IMR-90 (cell line): ENCODE results near the gene TRPV4. TPM values are rescaled to one million over a fixed set of nuclear protein-coding genes. Genes with fewer than 3 reads are reported as not detected.

Source experiments
- ATAC-seq: fragments of 200-7000 bp; cut with Tn5 transposase; 2 replicates; pipeline ENCODE4 v1.9.1; 2020; ENCODE audit warnings: low read depth, mild to moderate bottlenecking, moderate library complexity
- BruUV-seq: library from RNA; stranded (reverse); fragments of 400-500 nt; replicated peaks from 2 replicates; lab custom pipeline; 2021; lab: Mats Ljungman, UMichigan
- CTCF ChIA-PET: fragments of 300-600 bp; formaldehyde crosslinking; extraction: SDS; loops from one replicate; lab custom pipeline; 2021; ENCODE audit warnings: antibody characterized with exemption; lab: Yijun Ruan, JAX
- POLR2A ChIA-PET: fragments of 300-600 bp; sonication (Branson Sonifier 250); formaldehyde crosslinking; loops from one replicate; lab custom pipeline; 2022; ENCODE audit warnings: antibody characterized with exemption; ENCODE audit not compliant: unreplicated experiment; lab: Charles Lee
- DNase-seq: peaks from one replicate; pipeline ENCODE4 v3.0.0; 2013
- H2AFZ ChIP-seq: replicated peaks from 2 replicates; pipeline ENCODE3; 2013; ENCODE audit warnings: low read length, mild to moderate bottlenecking; ENCODE audit not compliant: poor library complexity
- H2AK5ac ChIP-seq: 2 replicates; pipeline ENCODE4 v1.6.1; 2013; ENCODE audit warnings: low read depth, low read length, inconsistent platforms
- H2AK9ac ChIP-seq: replicated peaks from 2 replicates; pipeline ENCODE3; 2013; ENCODE audit warnings: mild to moderate bottlenecking, low read depth, low read length, moderate library complexity; ENCODE audit not compliant: poor library complexity
- H2BK120ac ChIP-seq: 2 replicates; pipeline ENCODE4 v1.6.1; 2013; ENCODE audit warnings: low read depth, low read length, inconsistent platforms
- H2BK15ac ChIP-seq: 3 replicates; pipeline ENCODE4 v1.6.1; 2013; ENCODE audit warnings: low read depth, low read length, inconsistent platforms
- H2BK20ac ChIP-seq: 2 replicates; pipeline ENCODE4 v1.6.1; 2013; ENCODE audit warnings: low read depth, mild to moderate bottlenecking, inconsistent platforms, low read length, moderate library complexity
- H2BK5ac ChIP-seq: 2 replicates; pipeline ENCODE4 v1.6.1; 2013; ENCODE audit warnings: mild to moderate bottlenecking, low read depth, low read length, inconsistent platforms; ENCODE audit not compliant: poor library complexity, severe bottlenecking
- H3K14ac ChIP-seq: replicated peaks from 2 replicates; pipeline ENCODE4 v1.6.1; 2013; ENCODE audit warnings: low read depth, low read length, inconsistent platforms
- H3K18ac ChIP-seq: 2 replicates; pipeline ENCODE4 v1.6.1; 2013; ENCODE audit warnings: low read depth, low read length, control low read depth
- H3K23ac ChIP-seq: 2 replicates; pipeline ENCODE4 v1.6.1; 2013; ENCODE audit warnings: low read depth, low read length, inconsistent platforms
- H3K27ac ChIP-seq: 2 replicates; pipeline ENCODE4 v1.5.1; 2013; ENCODE audit warnings: mild to moderate bottlenecking, control low read depth, low read length; ENCODE audit not compliant: insufficient read depth
- H3K27me3 ChIP-seq: 2 replicates; pipeline ENCODE4 v1.6.1; 2013; ENCODE audit warnings: low read length; ENCODE audit not compliant: control insufficient read depth, insufficient read depth
- H3K36me3 ChIP-seq: 2 replicates; pipeline ENCODE4 v1.6.1; 2013; ENCODE audit warnings: low read length, mixed read lengths; ENCODE audit not compliant: control insufficient read depth, insufficient read depth
- H3K4ac ChIP-seq: 2 replicates; pipeline ENCODE4 v1.6.1; 2013; ENCODE audit warnings: low read depth, low read length, inconsistent platforms
- H3K4me1 ChIP-seq: 2 replicates; pipeline ENCODE4 v1.6.1; 2013; ENCODE audit warnings: low read length, mixed read lengths; ENCODE audit not compliant: control insufficient read depth, insufficient read depth
- H3K4me2 ChIP-seq: 2 replicates; pipeline ENCODE4 v1.6.1; 2013; ENCODE audit warnings: low read depth, mild to moderate bottlenecking, control low read depth, low read length, moderate library complexity
- H3K4me3 ChIP-seq: 2 replicates; pipeline ENCODE4 v1.5.1; 2013; ENCODE audit warnings: low read depth, mild to moderate bottlenecking, control low read depth, low read length, moderate library complexity; ENCODE audit not compliant: insufficient read depth
- H3K56ac ChIP-seq: 2 replicates; pipeline ENCODE4 v1.6.1; 2013; ENCODE audit warnings: low read length, inconsistent platforms; ENCODE audit not compliant: insufficient read depth; ENCODE audit errors: extremely low read depth
- H3K79me1 ChIP-seq, 2 experiments: 2 replicates each; pipeline ENCODE4 v1.6.1; 2013; ENCODE audit warnings: low read length in 2 of 2, inconsistent platforms in 1 of 2, low read depth in 1 of 2
- H3K9ac ChIP-seq: 2 replicates; pipeline ENCODE4 v1.6.1; 2013; ENCODE audit warnings: low read depth, low read length, control low read depth
- H3K9me1 ChIP-seq: 2 replicates; pipeline ENCODE4 v1.6.1; 2013; ENCODE audit warnings: low read length, inconsistent platforms; ENCODE audit not compliant: insufficient read depth
- H3K9me3 ChIP-seq: 2 replicates; pipeline ENCODE4 v1.6.1; 2013; ENCODE audit warnings: low read length; ENCODE audit not compliant: control insufficient read depth, insufficient read depth
- H4K20me1 ChIP-seq: 2 replicates; pipeline ENCODE4 v1.6.1; 2013; ENCODE audit warnings: low read length, inconsistent platforms; ENCODE audit not compliant: insufficient read depth
- H4K5ac ChIP-seq: 2 replicates; pipeline ENCODE4 v1.6.1; 2013; ENCODE audit warnings: mild to moderate bottlenecking, low read depth, low read length, control low read depth
- H4K8ac ChIP-seq, 2 experiments: 2 replicates each; pipeline ENCODE4 v1.6.1; 2013; ENCODE audit warnings: low read depth in 2 of 2, low read length in 2 of 2, control low read depth in 1 of 2, inconsistent platforms in 1 of 2
- H4K91ac ChIP-seq: 2 replicates; pipeline ENCODE4 v1.6.1; 2013; ENCODE audit warnings: low read depth, low read length, inconsistent platforms; ENCODE audit not compliant: insufficient read depth
- NFE2L2 ChIP-seq: fragments of 150-350 bp; IDR thresholded peaks from 2 replicates; pipeline ENCODE4 v1.6.1; 2016; ENCODE audit warnings: low read depth, mild to moderate bottlenecking, low read length
- POLR2A ChIP-seq: IDR thresholded peaks from 2 replicates; pipeline ENCODE4 v1.6.1; 2012; ENCODE audit warnings: mild to moderate bottlenecking, low read depth, low read length
- WGBS, 2 experiments: methylation state at CpG; one replicate each; pipeline versions ENCODE4 v1.1.5 to v1.1.7; 2013; ENCODE audit warnings: missing lambda C conversion rate in 2 of 2; ENCODE audit not compliant: insufficient read length in 1 of 2; ENCODE audit errors: extremely low coverage in 2 of 2; 5-methylcytosine and 5-hydroxymethylcytosine counted together
- dilution Hi-C: fragments of 300-500 bp; cut with HindIII; formaldehyde crosslinking; loops from one replicate; pipeline ENCODE4 v1.14.3; 2018; ENCODE audit warnings: low sequenced_read_pairs; ENCODE audit not compliant: unreplicated experiment
- in situ Hi-C: fragments of 300-500 bp; cut with MboI; formaldehyde crosslinking; loops from 3 replicates; pipeline ENCODE4 v1.14.3; 2019; ENCODE audit warnings: low sequenced_read_pairs, inconsistent platforms, mixed read lengths
- intact Hi-C: fragments of 100-400 bp; cut with micrococcal nuclease; formaldehyde crosslinking; loops from 2 replicates; pipeline ENCODE4 v1.10.0; 2022
- polyA plus RNA-seq, 3 experiments: library from polyadenylated mRNA; depleted of rRNA; stranded (reverse); fragments of >200 nt; gene quantifications; 2 replicates each; pipeline ENCODE4 v1.2.3, GENCODE V29; 2012; ENCODE audit warnings: low replicate concordance in 1 of 3
- total RNA-seq: library from RNA; depleted of rRNA; stranded (reverse); fragments of >200 nt; gene quantifications from 2 replicates; pipeline ENCODE4 v1.2.3, GENCODE V29; 2012

The TRPV4 gene
- total and polyA plus RNA-seq, 2 of the 4 experiments (the other 2 are of a cell fraction), result 1.1 to 6.1 TPM

DNA sequence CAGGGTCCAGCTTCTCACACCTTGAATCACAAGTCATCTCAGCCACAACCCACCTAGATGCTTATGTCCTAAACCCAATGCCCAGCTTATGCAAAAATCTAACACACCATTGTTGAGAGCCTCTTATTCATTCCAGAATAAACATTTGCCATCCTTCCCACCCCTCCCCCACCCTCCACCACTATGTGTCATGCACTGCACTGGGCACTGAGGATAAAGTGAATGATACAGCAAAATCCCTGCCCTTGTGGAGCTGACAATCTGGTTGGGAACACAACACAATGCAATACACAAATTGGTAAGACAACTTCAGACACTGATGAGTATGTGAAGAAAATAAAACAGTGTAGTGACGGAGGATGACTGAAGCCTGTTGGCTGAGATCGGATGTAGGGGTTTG lies 48.6 kb upstream of the TRPV4 start:
- H3K4me2 ChIP-seq, result no peak overlapping the region
- H2AFZ ChIP-seq, result peak overlapping the region; percentile 24
- H3K9me3 ChIP-seq, result no peaks in the 10 kb centered on the region
- no peak overlapping the region for H4K91ac ChIP-seq
- H2AK5ac ChIP-seq, result peak overlapping the region; percentile 13; the same call in 1 of the 2 replicates
- dilution Hi-C loops (no loop called here), intact Hi-C loops (no loop called here), in situ Hi-C loops (no loop called here)
- ChIA-PET CTCF (interaction anchor here (0.8 kb wide), 1 partner anchor 287 kb away, joined by 3 read pairs; no protein-coding TSS in a partner anchor), POLR2A (no interaction called here)
- no peak overlapping the region for H3K14ac ChIP-seq
- H3K4me1 ChIP-seq, result peaks cover 10% of the 10 kb centered on the region
- 80% methylated on average over 1 of the region's 2 CpGs; no CpG with 5 or more reads in 1 of the 2 experiments for WGBS, 2 experiments
- peak overlapping the region; percentile 25 for H2AK9ac ChIP-seq
- no peak for ATAC-seq
- TF ChIP-seq NFE2L2, result peak; percentile 20; the same call in 1 of the 2 replicates
- no peak for TF ChIP-seq POLR2A
- peaks cover 17% of the 10 kb centered on the region for H3K9me1 ChIP-seq
- no peak overlapping the region for H4K8ac ChIP-seq
- H3K56ac ChIP-seq, result no peak overlapping the region
- peaks cover 20% of the 10 kb centered on the region; the same call in 1 of the 2 replicates for H4K20me1 ChIP-seq
- H2BK15ac ChIP-seq, result no peak overlapping the region
- no TSS peak for BruUV-seq
- no peak overlapping the region for H3K23ac ChIP-seq
- H2BK20ac ChIP-seq, result no peak overlapping the region
- H3K79me1 ChIP-seq, result peaks cover 24 to 36% of the 10 kb centered on the region in 2 experiments
- no peak overlapping the region for H4K5ac ChIP-seq
- no peak overlapping the region for H3K9ac ChIP-seq
- no peak for DNase-seq
- no peak overlapping the region for H3K4me3 ChIP-seq
- H3K4ac ChIP-seq, result 0 out of 2 replicates have a peak overlapping the region, but pooled peaks have one; percentile 36
- H3K18ac ChIP-seq, result no peak overlapping the region
- no peak overlapping the region for H2BK5ac ChIP-seq
- no peaks in the 10 kb centered on the region for H3K36me3 ChIP-seq
- no peak overlapping the region for H3K27ac ChIP-seq
- no peak overlapping the region for H2BK120ac ChIP-seq
- no peaks in the 10 kb centered on the region for H3K27me3 ChIP-seq
